H1 (cell line): Measurements from ENCODE around the gene RYR3.

Experiments used
- BCL11A ChIP-seq, 2 experiments: IDR thresholded peaks; one replicate each; pipeline ENCODE4 v1.6.1; 2011; ENCODE audit warnings: low read depth in 2 of 2, low read length in 2 of 2, mild to moderate bottlenecking in 2 of 2
- CBX5 ChIP-seq: fragments of 300-800, 300-1000 bp; sonication (generic); IDR thresholded peaks from 2 replicates; pipeline ENCODE4 v1.7.1; 2016; ENCODE audit warnings: antibody characterized with exemption, low read length, low read depth
- RFX5 ChIP-seq: IDR thresholded peaks from 2 replicates; pipeline ENCODE4 v1.6.1; 2011; ENCODE audit warnings: low read depth, low read length, improper control_type of control experiment, borderline replicate concordance
- SIN3A ChIP-seq, 2 experiments: IDR thresholded peaks in 1 of 2; conservative IDR thresholded peaks in 1 of 2; 2 replicates each; pipeline ENCODE4 v1.6.1; 2011 to 2012; ENCODE audit warnings: low read length in 2 of 2, improper control_type of control experiment in 1 of 2, low read depth in 1 of 2, mild to moderate bottlenecking in 1 of 2
- TF ChIP-seq, protein P1 (sequence below): fragments of 300-600 bp; sonication (generic); IDR thresholded peaks from 2 replicates; pipeline ENCODE4 v1.7.1; 2012; ENCODE audit warnings: low read length, moderate library complexity, mild to moderate bottlenecking, inconsistent platforms; ENCODE audit not compliant: insufficient replicate concordance
- TF ChIP-seq, protein P2 (sequence below), 3 experiments: IDR thresholded peaks; 1 replicate in 2 of 3; 2 replicates in 1 of 3; pipeline versions ENCODE4 v1.5.1 to v1.6.1; 2011; ENCODE audit warnings: low read length in 3 of 3, mild to moderate bottlenecking in 3 of 3, inconsistent platforms in 2 of 3, low read depth in 1 of 3, moderate library complexity in 1 of 3; ENCODE audit not compliant: insufficient read depth in 1 of 3; ENCODE audit errors: control extremely low read depth in 1 of 3

- no peak for TF ChIP-seq BCL11A (IDR thresholded peaks at IDR 0.05; ENCODE audit: low read depth in 2 of 2, low read length in 2 of 2)
- TF ChIP-seq, protein P1, sequence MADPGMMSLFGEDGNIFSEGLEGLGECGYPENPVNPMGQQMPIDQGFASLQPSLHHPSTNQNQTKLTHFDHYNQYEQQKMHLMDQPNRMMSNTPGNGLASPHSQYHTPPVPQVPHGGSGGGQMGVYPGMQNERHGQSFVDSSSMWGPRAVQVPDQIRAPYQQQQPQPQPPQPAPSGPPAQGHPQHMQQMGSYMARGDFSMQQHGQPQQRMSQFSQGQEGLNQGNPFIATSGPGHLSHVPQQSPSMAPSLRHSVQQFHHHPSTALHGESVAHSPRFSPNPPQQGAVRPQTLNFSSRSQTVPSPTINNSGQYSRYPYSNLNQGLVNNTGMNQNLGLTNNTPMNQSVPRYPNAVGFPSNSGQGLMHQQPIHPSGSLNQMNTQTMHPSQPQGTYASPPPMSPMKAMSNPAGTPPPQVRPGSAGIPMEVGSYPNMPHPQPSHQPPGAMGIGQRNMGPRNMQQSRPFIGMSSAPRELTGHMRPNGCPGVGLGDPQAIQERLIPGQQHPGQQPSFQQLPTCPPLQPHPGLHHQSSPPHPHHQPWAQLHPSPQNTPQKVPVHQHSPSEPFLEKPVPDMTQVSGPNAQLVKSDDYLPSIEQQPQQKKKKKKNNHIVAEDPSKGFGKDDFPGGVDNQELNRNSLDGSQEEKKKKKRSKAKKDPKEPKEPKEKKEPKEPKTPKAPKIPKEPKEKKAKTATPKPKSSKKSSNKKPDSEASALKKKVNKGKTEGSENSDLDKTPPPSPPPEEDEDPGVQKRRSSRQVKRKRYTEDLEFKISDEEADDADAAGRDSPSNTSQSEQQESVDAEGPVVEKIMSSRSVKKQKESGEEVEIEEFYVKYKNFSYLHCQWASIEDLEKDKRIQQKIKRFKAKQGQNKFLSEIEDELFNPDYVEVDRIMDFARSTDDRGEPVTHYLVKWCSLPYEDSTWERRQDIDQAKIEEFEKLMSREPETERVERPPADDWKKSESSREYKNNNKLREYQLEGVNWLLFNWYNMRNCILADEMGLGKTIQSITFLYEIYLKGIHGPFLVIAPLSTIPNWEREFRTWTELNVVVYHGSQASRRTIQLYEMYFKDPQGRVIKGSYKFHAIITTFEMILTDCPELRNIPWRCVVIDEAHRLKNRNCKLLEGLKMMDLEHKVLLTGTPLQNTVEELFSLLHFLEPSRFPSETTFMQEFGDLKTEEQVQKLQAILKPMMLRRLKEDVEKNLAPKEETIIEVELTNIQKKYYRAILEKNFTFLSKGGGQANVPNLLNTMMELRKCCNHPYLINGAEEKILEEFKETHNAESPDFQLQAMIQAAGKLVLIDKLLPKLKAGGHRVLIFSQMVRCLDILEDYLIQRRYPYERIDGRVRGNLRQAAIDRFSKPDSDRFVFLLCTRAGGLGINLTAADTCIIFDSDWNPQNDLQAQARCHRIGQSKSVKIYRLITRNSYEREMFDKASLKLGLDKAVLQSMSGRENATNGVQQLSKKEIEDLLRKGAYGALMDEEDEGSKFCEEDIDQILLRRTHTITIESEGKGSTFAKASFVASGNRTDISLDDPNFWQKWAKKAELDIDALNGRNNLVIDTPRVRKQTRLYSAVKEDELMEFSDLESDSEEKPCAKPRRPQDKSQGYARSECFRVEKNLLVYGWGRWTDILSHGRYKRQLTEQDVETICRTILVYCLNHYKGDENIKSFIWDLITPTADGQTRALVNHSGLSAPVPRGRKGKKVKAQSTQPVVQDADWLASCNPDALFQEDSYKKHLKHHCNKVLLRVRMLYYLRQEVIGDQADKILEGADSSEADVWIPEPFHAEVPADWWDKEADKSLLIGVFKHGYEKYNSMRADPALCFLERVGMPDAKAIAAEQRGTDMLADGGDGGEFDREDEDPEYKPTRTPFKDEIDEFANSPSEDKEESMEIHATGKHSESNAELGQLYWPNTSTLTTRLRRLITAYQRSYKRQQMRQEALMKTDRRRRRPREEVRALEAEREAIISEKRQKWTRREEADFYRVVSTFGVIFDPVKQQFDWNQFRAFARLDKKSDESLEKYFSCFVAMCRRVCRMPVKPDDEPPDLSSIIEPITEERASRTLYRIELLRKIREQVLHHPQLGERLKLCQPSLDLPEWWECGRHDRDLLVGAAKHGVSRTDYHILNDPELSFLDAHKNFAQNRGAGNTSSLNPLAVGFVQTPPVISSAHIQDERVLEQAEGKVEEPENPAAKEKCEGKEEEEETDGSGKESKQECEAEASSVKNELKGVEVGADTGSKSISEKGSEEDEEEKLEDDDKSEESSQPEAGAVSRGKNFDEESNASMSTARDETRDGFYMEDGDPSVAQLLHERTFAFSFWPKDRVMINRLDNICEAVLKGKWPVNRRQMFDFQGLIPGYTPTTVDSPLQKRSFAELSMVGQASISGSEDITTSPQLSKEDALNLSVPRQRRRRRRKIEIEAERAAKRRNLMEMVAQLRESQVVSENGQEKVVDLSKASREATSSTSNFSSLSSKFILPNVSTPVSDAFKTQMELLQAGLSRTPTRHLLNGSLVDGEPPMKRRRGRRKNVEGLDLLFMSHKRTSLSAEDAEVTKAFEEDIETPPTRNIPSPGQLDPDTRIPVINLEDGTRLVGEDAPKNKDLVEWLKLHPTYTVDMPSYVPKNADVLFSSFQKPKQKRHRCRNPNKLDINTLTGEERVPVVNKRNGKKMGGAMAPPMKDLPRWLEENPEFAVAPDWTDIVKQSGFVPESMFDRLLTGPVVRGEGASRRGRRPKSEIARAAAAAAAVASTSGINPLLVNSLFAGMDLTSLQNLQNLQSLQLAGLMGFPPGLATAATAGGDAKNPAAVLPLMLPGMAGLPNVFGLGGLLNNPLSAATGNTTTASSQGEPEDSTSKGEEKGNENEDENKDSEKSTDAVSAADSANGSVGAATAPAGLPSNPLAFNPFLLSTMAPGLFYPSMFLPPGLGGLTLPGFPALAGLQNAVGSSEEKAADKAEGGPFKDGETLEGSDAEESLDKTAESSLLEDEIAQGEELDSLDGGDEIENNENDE: no peak
- TF ChIP-seq RFX5: no peak
- no peak for TF ChIP-seq SIN3A (conservative IDR thresholded peaks at IDR 0.05 in 1 of 2, IDR thresholded peaks at IDR 0.05 in 1 of 2; ENCODE audit: low read depth in 1 of 2, low read length in 2 of 2)
- TF ChIP-seq CBX5: no peak
- TF ChIP-seq, protein P2, sequence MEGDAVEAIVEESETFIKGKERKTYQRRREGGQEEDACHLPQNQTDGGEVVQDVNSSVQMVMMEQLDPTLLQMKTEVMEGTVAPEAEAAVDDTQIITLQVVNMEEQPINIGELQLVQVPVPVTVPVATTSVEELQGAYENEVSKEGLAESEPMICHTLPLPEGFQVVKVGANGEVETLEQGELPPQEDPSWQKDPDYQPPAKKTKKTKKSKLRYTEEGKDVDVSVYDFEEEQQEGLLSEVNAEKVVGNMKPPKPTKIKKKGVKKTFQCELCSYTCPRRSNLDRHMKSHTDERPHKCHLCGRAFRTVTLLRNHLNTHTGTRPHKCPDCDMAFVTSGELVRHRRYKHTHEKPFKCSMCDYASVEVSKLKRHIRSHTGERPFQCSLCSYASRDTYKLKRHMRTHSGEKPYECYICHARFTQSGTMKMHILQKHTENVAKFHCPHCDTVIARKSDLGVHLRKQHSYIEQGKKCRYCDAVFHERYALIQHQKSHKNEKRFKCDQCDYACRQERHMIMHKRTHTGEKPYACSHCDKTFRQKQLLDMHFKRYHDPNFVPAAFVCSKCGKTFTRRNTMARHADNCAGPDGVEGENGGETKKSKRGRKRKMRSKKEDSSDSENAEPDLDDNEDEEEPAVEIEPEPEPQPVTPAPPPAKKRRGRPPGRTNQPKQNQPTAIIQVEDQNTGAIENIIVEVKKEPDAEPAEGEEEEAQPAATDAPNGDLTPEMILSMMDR (IDR thresholded peaks at IDR 0.05; ENCODE audit: control extremely low read depth in 1 of 3, insufficient read depth in 1 of 3, low read depth in 1 of 3, low read length in 3 of 3): no peak
Observed at GRCh38 chr15:33326908-33327307, 16.1 kb downstream of the RYR3 start.
